ENCODE data around the gene SPATA1. TPM values are rescaled to one million over a fixed set of nuclear protein-coding genes. Genes with fewer than 3 reads are reported as not detected.

The SPATA1 gene
- total and polyA plus RNA-seq, 2 of the 4 experiments (the other 2 are of a cell fraction): under 0.01 to 0.56 TPM

DNA sequence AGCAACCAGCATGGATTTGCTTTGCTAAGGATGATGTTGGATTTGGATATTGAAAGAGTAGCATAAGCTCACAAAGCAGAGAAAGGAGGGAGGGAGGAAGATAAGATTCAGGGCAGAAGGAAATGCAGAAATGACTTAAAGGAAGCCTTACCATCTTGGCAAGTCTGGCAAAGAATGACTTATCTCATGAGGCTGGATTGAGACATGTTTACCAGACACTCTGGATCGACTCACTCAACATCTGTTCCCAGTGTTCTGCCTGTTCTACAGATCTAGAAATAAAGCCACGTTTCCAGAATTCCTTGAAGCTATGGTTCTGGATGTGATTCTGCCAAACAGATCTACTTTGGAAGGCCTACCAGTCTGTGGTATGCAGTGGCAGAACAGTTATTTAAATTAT is 106.8 kb downstream of the SPATA1 start:
- ChIA-PET POLR2A (ENCODE audit: unreplicated experiment) (no interaction called here), CTCF (interaction anchor here (0.6 to 1.6 kb wide), 2 partner anchors 9 to 472 kb away, joined by 3 to 6 read pairs; no protein-coding TSS in a partner anchor)
- H3K9me1 ChIP-seq (ENCODE audit: insufficient read depth, low read length): no peaks in the 10 kb centered on the region
- H2BK20ac ChIP-seq (ENCODE audit: low read depth, low read length): peak overlapping the region; percentile 28; the same call in 1 of the 2 replicates
- ATAC-seq (ENCODE audit: low read depth) (no peak), DNase-seq (peak; percentile 56)
- dilution Hi-C loops (cut with HindIII; ENCODE audit: low sequenced_read_pairs, unreplicated experiment): no loop called here
- H4K5ac ChIP-seq (ENCODE audit: low read depth, low read length): no peak overlapping the region
- no peak overlapping the region for H4K8ac ChIP-seq (ENCODE audit: low read depth in 2 of 2, low read length in 2 of 2)
- H3K27me3 ChIP-seq (ENCODE audit: control insufficient read depth, insufficient read depth, low read length): no peaks in the 10 kb centered on the region
- H3K14ac ChIP-seq (replicated peaks; ENCODE audit: low read depth, low read length): no peak overlapping the region
- WGBS, 2 experiments (ENCODE audit: extremely low coverage in 2 of 2, insufficient read length in 1 of 2): no CpG with 5 or more reads among the region's 2 CpGs
- H3K79me1 ChIP-seq (ENCODE audit: low read depth in 1 of 2, low read length in 2 of 2): no peaks in the 10 kb centered on the region
- H3K18ac ChIP-seq (ENCODE audit: low read depth, low read length): no peak overlapping the region
- no peak overlapping the region for H3K4ac ChIP-seq (ENCODE audit: low read depth, low read length)
- no peak overlapping the region for H2BK120ac ChIP-seq (ENCODE audit: low read depth, low read length)
- no peaks in the 10 kb centered on the region for H3K36me3 ChIP-seq (ENCODE audit: control insufficient read depth, insufficient read depth, low read length)
- in situ Hi-C loops (cut with MboI; ENCODE audit: low sequenced_read_pairs): loop anchor here (25.0 kb wide), 2 partner anchors 324 to 476 kb away; partner anchors contain the start of gene PRKACB
- H3K23ac ChIP-seq (ENCODE audit: low read depth, low read length): no peak overlapping the region
- H3K27ac ChIP-seq (ENCODE audit: insufficient read depth, low read length): no peak overlapping the region
- peaks cover 6% of the 10 kb centered on the region for H3K4me1 ChIP-seq (ENCODE audit: control insufficient read depth, insufficient read depth, low read length)
- H3K9ac ChIP-seq (ENCODE audit: low read depth, low read length): no peak overlapping the region
- H4K91ac ChIP-seq (ENCODE audit: insufficient read depth, low read depth, low read length): no peak overlapping the region
- H3K4me3 ChIP-seq (ENCODE audit: insufficient read depth, low read depth, low read length): no peak overlapping the region
- intact Hi-C loops (cut with micrococcal nuclease): loop anchor here (10.0 kb wide), 1 partner anchor 708 kb away; no protein-coding TSS in a partner anchor
- BruUV-seq (replicated peaks): no TSS peak
- H2BK15ac ChIP-seq (ENCODE audit: low read depth, low read length): no peak overlapping the region
- no peak overlapping the region for H3K4me2 ChIP-seq (ENCODE audit: low read depth, low read length)
- H3K56ac ChIP-seq (ENCODE audit: extremely low read depth, insufficient read depth, low read length): no peak overlapping the region
- H2AK9ac ChIP-seq (replicated peaks; ENCODE audit: low read depth, low read length, poor library complexity): no peak overlapping the region
- no peaks in the 10 kb centered on the region for H4K20me1 ChIP-seq (ENCODE audit: insufficient read depth, low read length)
- no peak for TF ChIP-seq SMC3 (IDR thresholded peaks at IDR 0.05; ENCODE audit: low read depth, low read length)
- TF ChIP-seq FOS (IDR thresholded peaks at IDR 0.05; ENCODE audit: low read depth, low read length): no peak
- no peak for TF ChIP-seq RCOR1 (IDR thresholded peaks at IDR 0.05; ENCODE audit: insufficient replicate concordance, low read length)
- TF ChIP-seq, protein P1, sequence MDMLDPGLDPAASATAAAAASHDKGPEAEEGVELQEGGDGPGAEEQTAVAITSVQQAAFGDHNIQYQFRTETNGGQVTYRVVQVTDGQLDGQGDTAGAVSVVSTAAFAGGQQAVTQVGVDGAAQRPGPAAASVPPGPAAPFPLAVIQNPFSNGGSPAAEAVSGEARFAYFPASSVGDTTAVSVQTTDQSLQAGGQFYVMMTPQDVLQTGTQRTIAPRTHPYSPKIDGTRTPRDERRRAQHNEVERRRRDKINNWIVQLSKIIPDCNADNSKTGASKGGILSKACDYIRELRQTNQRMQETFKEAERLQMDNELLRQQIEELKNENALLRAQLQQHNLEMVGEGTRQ (IDR thresholded peaks at IDR 0.05; ENCODE audit: low read depth, low read length): no peak
- TF ChIP-seq MAZ (IDR thresholded peaks at IDR 0.05; ENCODE audit: borderline replicate concordance, low read depth, low read length): no peak
- TF ChIP-seq RAD21 (IDR thresholded peaks at IDR 0.05; ENCODE audit: low read length): no peak
- no peak for TF ChIP-seq NFE2L2 (IDR thresholded peaks at IDR 0.05; ENCODE audit: low read depth, low read length)
- TF ChIP-seq RFX5 (IDR thresholded peaks at IDR 0.05; ENCODE audit: low read depth, low read length): no peak
- TF ChIP-seq, protein P2, sequence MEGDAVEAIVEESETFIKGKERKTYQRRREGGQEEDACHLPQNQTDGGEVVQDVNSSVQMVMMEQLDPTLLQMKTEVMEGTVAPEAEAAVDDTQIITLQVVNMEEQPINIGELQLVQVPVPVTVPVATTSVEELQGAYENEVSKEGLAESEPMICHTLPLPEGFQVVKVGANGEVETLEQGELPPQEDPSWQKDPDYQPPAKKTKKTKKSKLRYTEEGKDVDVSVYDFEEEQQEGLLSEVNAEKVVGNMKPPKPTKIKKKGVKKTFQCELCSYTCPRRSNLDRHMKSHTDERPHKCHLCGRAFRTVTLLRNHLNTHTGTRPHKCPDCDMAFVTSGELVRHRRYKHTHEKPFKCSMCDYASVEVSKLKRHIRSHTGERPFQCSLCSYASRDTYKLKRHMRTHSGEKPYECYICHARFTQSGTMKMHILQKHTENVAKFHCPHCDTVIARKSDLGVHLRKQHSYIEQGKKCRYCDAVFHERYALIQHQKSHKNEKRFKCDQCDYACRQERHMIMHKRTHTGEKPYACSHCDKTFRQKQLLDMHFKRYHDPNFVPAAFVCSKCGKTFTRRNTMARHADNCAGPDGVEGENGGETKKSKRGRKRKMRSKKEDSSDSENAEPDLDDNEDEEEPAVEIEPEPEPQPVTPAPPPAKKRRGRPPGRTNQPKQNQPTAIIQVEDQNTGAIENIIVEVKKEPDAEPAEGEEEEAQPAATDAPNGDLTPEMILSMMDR (conservative IDR thresholded peaks at IDR 0.05; ENCODE audit: low read depth, low read length): no peak
- TF ChIP-seq, protein P3, sequence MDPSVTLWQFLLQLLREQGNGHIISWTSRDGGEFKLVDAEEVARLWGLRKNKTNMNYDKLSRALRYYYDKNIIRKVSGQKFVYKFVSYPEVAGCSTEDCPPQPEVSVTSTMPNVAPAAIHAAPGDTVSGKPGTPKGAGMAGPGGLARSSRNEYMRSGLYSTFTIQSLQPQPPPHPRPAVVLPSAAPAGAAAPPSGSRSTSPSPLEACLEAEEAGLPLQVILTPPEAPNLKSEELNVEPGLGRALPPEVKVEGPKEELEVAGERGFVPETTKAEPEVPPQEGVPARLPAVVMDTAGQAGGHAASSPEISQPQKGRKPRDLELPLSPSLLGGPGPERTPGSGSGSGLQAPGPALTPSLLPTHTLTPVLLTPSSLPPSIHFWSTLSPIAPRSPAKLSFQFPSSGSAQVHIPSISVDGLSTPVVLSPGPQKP (IDR thresholded peaks at IDR 0.05; ENCODE audit: borderline replicate concordance, low read depth, low read length): no peak
- no peak for TF ChIP-seq CHD1 (IDR thresholded peaks at IDR 0.05; ENCODE audit: low read depth, low read length)
- TF ChIP-seq CEBPB (IDR thresholded peaks at IDR 0.05; ENCODE audit: low read depth, low read length): no peak
- no peak for TF ChIP-seq MAFK (IDR thresholded peaks at IDR 0.05; ENCODE audit: low read depth, low read length)
- no peak for TF ChIP-seq MXI1 (IDR thresholded peaks at IDR 0.05; ENCODE audit: borderline replicate concordance, low read depth, low read length)
- TF ChIP-seq BHLHE40 (IDR thresholded peaks at IDR 0.05; ENCODE audit: low read depth, low read length): no peak
- no peak for TF ChIP-seq POLR2A (IDR thresholded peaks at IDR 0.05; ENCODE audit: low read depth, low read length)
- no peak overlapping the region for H2AFZ ChIP-seq (replicated peaks; ENCODE audit: low read length, poor library complexity)
- peaks cover 2% of the 10 kb centered on the region for H3K9me3 ChIP-seq (ENCODE audit: control insufficient read depth, insufficient read depth, low read length)
- H2BK5ac ChIP-seq (ENCODE audit: low read depth, low read length, poor library complexity, severe bottlenecking): no peak overlapping the region
- no peak overlapping the region for H2AK5ac ChIP-seq (ENCODE audit: low read depth, low read length)
